ENCODE measurements around the gene ASF1A. TPM values are rescaled to one million over a fixed set of nuclear protein-coding genes. Genes with fewer than 3 reads are reported as not detected.

Gene ASF1A
- total and polyA plus RNA-seq, 9 of the 15 experiments (the other 6 are each of a cell fraction or from before 2014, with no cell fraction given): 31.5 to 45.3 (median 34.8) TPM

DNA sequence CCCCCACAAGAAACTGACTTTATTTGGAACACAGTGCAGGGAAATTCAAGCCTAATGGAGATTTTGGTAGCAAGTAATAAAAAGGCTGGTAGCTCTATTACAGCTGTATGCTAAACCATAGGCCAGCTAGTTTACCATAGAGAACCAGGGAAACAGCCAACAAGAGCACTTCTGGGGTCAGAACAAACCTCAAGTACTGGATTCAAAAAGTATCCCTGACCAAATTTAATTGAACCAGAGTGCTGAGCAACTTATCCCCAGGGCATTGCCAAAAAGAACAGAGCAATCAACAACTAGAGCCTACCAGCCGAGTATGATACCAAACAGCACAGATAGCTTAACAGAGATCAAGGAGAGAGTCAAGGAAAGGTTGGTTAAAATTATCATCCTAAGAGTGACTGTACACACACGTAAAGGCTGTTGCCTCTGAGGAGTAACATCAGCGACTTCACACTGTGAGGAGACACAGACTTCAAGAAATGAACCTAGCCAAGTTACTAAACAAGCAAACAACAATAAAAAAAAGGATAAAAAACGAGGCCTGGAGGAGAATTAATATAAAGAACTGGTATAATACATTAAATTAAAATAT, 11.5 kb upstream of the ASF1A start:
- Histone ChIP-seq H3K9me1 (ENCODE audit: control insufficient read depth, insufficient read depth, low read length) (no peaks in the 10 kb centered on the region), H3K4me3 (no peak overlapping the region), H3K9me3 (replicated peaks; ENCODE audit: control insufficient read depth, insufficient read depth, low read depth, low read length) (no peaks in the 10 kb centered on the region), H3K4me1 (replicated peaks in 1 of 2; ENCODE audit: control insufficient read depth in 2 of 2, insufficient read depth in 2 of 2, low read length in 2 of 2) (peaks cover 0 to 15% of the 10 kb centered on the region in 2 experiments; a peak in 1 of 5 replicates), H3K9ac (ENCODE audit: insufficient read depth in 1 of 2, low read depth in 2 of 2, low read length in 2 of 2) (peak overlapping the region in 1 of 2 experiments; percentile 15; a peak in 1 of 4 replicates), H2AFZ (ENCODE audit: low read depth, low read length) (peak overlapping the region; percentile 74), H3K4me2 (ENCODE audit: insufficient read depth, low read length) (peak overlapping the region; percentile 48), H3K36me3 (ENCODE audit: control insufficient read depth, insufficient read depth, low read length) (no peaks in the 10 kb centered on the region), H4K20me1 (replicated peaks; ENCODE audit: control insufficient read depth, insufficient read depth, low read length) (no peaks in the 10 kb centered on the region), H3K79me2 (ENCODE audit: control insufficient read depth, insufficient read depth, low read length) (peaks cover 24% of the 10 kb centered on the region; the same call in 2 of the 3 replicates), H3K27me3 (ENCODE audit: control insufficient read depth in 2 of 2, insufficient read depth in 2 of 2, low read length in 2 of 2) (no peaks in the 10 kb centered on the region), H3K27ac (ENCODE audit: extremely low read depth, low read depth, low read length) (no peak overlapping the region)
- in situ Hi-C loops (cut with MboI): no loop called here
- no TSS peak for BruUV-seq (replicated peaks)
- peak; percentile 52 for FAIRE-seq
- peak; percentile 80 for ATAC-seq
- intact Hi-C loops (cut with micrococcal nuclease): no loop called here
- TF ChIP-seq PHF21A (IDR thresholded peaks at IDR 0.05; ENCODE audit: borderline replicate concordance, low read depth): no peak
- TF ChIP-seq, protein P1, sequence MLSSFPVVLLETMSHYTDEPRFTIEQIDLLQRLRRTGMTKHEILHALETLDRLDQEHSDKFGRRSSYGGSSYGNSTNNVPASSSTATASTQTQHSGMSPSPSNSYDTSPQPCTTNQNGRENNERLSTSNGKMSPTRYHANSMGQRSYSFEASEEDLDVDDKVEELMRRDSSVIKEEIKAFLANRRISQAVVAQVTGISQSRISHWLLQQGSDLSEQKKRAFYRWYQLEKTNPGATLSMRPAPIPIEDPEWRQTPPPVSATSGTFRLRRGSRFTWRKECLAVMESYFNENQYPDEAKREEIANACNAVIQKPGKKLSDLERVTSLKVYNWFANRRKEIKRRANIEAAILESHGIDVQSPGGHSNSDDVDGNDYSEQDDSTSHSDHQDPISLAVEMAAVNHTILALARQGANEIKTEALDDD (IDR thresholded peaks at IDR 0.05): peak; percentile 48; the same call in 1 of the 2 replicates
- no peak for DNase-seq (ENCODE audit: extremely low read depth in 1 of 4, low spot score in 3 of 4)
- ChIA-PET POLR2A (interaction anchor here (1.0 to 3.0 kb wide), 4 partner anchors 8 to 17 kb away, joined by 3 to 24 read pairs (median 4); partner anchors contain the start of gene ASF1A), CTCF (ENCODE audit: low intra/inter-chr PET ratio) (no interaction called here)
- 25% methylated on average over 4 of the region's 4 CpGs for whole genome bisulfite sequencing (ENCODE audit: insufficient coverage, low coverage, missing lambda C conversion rate)

DNA sequence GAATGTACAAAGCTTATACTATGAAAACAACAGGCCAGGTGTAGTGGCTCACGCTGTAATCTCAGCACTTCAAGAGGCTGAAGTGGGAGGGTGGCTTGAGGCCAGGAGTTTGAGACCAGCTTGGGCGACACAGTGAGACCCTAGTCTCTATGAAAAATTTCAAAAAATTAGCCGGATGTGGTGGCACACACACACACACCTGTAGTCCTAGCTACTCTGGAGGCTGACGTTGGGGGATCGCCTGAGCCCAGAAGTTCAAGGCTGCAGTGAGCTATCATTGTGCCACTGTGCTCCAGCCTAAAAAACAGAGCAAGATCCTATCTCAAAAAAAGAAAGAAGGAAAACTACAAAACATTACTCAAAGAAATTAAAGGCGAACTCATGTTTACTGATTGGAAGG, 7.3 kb upstream of the ASF1A start:
- Histone ChIP-seq H3K9me1 (ENCODE audit: control insufficient read depth, insufficient read depth, low read length) (no peaks in the 10 kb centered on the region), H3K36me3 (ENCODE audit: control insufficient read depth, insufficient read depth, low read length) (no peaks in the 10 kb centered on the region), H4K20me1 (replicated peaks; ENCODE audit: control insufficient read depth, insufficient read depth, low read length) (no peaks in the 10 kb centered on the region), H3K27me3 (ENCODE audit: control insufficient read depth in 2 of 2, insufficient read depth in 2 of 2, low read length in 2 of 2) (no peaks in the 10 kb centered on the region), H3K4me2 (ENCODE audit: insufficient read depth, low read length) (no peak overlapping the region), H3K9ac (ENCODE audit: insufficient read depth in 1 of 2, low read depth in 2 of 2, low read length in 2 of 2) (no peak overlapping the region), H3K9me3 (replicated peaks; ENCODE audit: control insufficient read depth, insufficient read depth, low read depth, low read length) (no peaks in the 10 kb centered on the region), H3K27ac (ENCODE audit: extremely low read depth, low read depth, low read length) (no peak overlapping the region), H2AFZ (ENCODE audit: low read depth, low read length) (no peak overlapping the region), H3K79me2 (ENCODE audit: control insufficient read depth, insufficient read depth, low read length) (peaks cover 36% of the 10 kb centered on the region), H3K4me1 (replicated peaks in 1 of 2; ENCODE audit: control insufficient read depth in 2 of 2, insufficient read depth in 2 of 2, low read length in 2 of 2) (peaks cover 0 to 19% of the 10 kb centered on the region in 2 experiments; a peak in 3 of 5 replicates), H3K4me3 (no peak overlapping the region)
- in situ Hi-C loops (cut with MboI): no loop called here
- intact Hi-C loops (cut with micrococcal nuclease): no loop called here
- WGBS (ENCODE audit: insufficient coverage, low coverage, missing lambda C conversion rate): 70% methylated on average over 6 of the region's 6 CpGs
- POLR2A ChIA-PET: no interaction called here
- no peak for ATAC-seq
- no peak for DNase-seq (ENCODE audit: extremely low read depth in 1 of 4, low spot score in 3 of 4)
- TF ChIP-seq MEIS2 (IDR thresholded peaks at IDR 0.05; ENCODE audit: partially characterized antibody) (no peak), MYC (IDR thresholded peaks at IDR 0.05; ENCODE audit: low read depth, low read length) (no peak), MYC (CRISPR knock-in tag; IDR thresholded peaks at IDR 0.05; ENCODE audit: borderline replicate concordance, low read depth) (no peak), ZBTB1 (CRISPR knock-in tag; IDR thresholded peaks at IDR 0.05; ENCODE audit: borderline replicate concordance, low read depth) (no peak), TAF7 (tag; IDR thresholded peaks at IDR 0.05) (no peak), ZC3H8 (IDR thresholded peaks at IDR 0.05) (no peak), PTBP1 (IDR thresholded peaks at IDR 0.05; ENCODE audit: low read depth, low read length) (no peak), EGR1 (conservative IDR thresholded peaks at IDR 0.05) (no peak), FOXK2 (conservative IDR thresholded peaks at IDR 0.05 in 1 of 2, IDR thresholded peaks at IDR 0.05 in 1 of 2; ENCODE audit: low read depth in 2 of 2) (no peak), ZNF436 (CRISPR knock-in tag; IDR thresholded peaks at IDR 0.05) (no peak), ZNF584 (CRISPR knock-in tag; IDR thresholded peaks at IDR 0.05; ENCODE audit: low read depth) (no peak), CHD1 (IDR thresholded peaks at IDR 0.05; ENCODE audit: low read length) (no peak), ZFP30 (CRISPR knock-in tag; IDR thresholded peaks at IDR 0.05; ENCODE audit: borderline replicate concordance) (no peak), ZNF785 (CRISPR knock-in tag; IDR thresholded peaks at IDR 0.05) (no peak)
- no TSS peak for BruUV-seq (replicated peaks)
- FAIRE-seq: no peak
- CTCF ChIA-PET (ENCODE audit: low intra/inter-chr PET ratio): no interaction called here
